ENCODE results near the gene TET3. TPM values are rescaled to one million over a fixed set of nuclear protein-coding genes. Genes with fewer than 3 reads are reported as not detected.

TET3 gene
- total and polyA plus RNA-seq, 2 donors (not counting 1 experiment from before 2014, with no cell fraction given): 2.1 to 3.1 TPM

DNA sequence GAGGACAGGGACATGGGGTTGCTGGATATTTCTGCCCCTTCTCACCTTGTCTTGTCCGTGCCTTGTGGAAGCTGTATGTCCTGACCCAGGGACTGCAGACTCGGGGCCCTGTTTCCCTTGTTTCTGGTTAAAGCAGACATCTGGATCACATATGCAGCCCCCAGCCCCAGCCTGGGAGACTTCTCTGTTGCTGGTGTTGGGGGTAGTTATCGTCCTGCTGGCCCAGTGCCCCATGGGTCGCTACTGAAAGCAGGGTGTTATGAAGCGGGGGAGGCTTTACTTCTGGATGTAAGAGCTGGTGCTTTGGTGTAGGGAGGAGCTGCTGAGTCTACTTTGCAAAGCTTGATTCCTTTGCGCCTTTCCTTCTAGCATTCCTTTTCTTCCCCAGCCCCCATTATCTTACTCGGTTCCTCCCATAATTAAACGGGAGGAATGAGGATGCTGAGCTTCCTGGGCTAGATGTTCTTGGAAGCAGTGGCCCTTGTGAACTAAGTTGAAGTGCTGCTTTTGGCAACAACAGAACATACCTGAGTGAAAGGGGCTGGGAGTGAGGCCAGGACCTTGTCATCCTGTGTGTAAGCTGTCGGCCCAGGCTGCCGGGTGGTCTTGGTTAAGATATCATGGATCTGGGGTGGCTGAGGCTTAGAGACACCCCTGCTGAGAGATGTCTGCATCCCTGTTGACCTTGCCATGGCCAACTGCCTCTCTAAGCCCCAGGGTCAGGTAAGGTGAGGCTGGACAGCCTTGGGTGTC is 3.4 kb downstream of the TET3 start:
- H3K79me2 ChIP-seq (ENCODE audit: control insufficient read depth, insufficient read depth, low read length): peaks cover 10% of the 10 kb centered on the region
- peaks cover 8% of the 10 kb centered on the region for H3K4me1 ChIP-seq (ENCODE audit: control insufficient read depth, extremely low read depth, insufficient read depth, low read length)
- H3K4me3 ChIP-seq (replicated peaks in 1 of 4; ENCODE audit: control extremely low read depth in 1 of 4, insufficient read depth in 1 of 4, low read depth in 3 of 4, low read length in 4 of 4): peak overlapping the region in 2 of 4 experiments; percentile 35 to 40
- H3K27me3 ChIP-seq (ENCODE audit: control insufficient read depth, insufficient read depth, low read length): no peaks in the 10 kb centered on the region
- peak overlapping the region; percentile 44 for H3K4me2 ChIP-seq (ENCODE audit: extremely low read depth, insufficient read depth, low read length)
- DNase-seq (ENCODE audit: low read depth in 2 of 2): peak in 1 of 2 donors; percentile 55
- no peak for TF ChIP-seq EZH2 (IDR thresholded peaks at IDR 0.05; ENCODE audit: low read length, missing control alignments)
- H3K36me3 ChIP-seq (ENCODE audit: control insufficient read depth, insufficient read depth, low read length): no peaks in the 10 kb centered on the region
- H4K20me1 ChIP-seq (ENCODE audit: control insufficient read depth, extremely low read depth, insufficient read depth, low read length): no peaks in the 10 kb centered on the region
- no peak overlapping the region for H3K27ac ChIP-seq (ENCODE audit: insufficient read depth, low read length)
- no peaks in the 10 kb centered on the region for H3K9me3 ChIP-seq (ENCODE audit: control insufficient read depth, insufficient read depth, low read depth, low read length)
- no peak overlapping the region for H3K9ac ChIP-seq (ENCODE audit: insufficient read depth, low read length)
- no peak overlapping the region for H2AFZ ChIP-seq (ENCODE audit: low read length)

DNA sequence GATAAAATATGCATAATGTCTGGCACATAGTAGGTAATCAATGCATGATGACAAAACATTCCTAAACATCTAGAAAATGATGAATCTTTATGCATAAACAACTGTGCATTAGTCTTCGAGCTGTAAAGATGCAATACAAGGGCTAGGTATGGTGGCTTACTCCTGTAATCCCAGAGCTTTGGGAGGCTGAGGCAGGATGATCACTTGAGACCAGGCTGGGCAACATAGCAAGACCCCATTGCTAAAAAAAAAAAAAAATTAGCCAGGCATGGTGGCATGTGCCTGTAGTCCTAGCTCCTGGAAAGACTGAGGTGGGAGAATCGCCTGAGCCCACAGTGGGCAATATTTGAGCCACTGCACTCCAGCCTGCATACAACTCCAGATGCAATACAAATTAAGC is 5.3 kb downstream of the TET3 start:
- DNase-seq (ENCODE audit: low read depth in 2 of 2): no peak
- Histone ChIP-seq H3K27me3 (ENCODE audit: control insufficient read depth, insufficient read depth, low read length) (no peaks in the 10 kb centered on the region), H3K36me3 (ENCODE audit: control insufficient read depth, insufficient read depth, low read length) (no peaks in the 10 kb centered on the region), H3K27ac (ENCODE audit: insufficient read depth, low read length) (no peak overlapping the region), H3K9me3 (ENCODE audit: control insufficient read depth, insufficient read depth, low read depth, low read length) (no peaks in the 10 kb centered on the region), H4K20me1 (ENCODE audit: control insufficient read depth, extremely low read depth, insufficient read depth, low read length) (no peaks in the 10 kb centered on the region), H3K4me1 (ENCODE audit: control insufficient read depth, extremely low read depth, insufficient read depth, low read length) (peaks cover 8% of the 10 kb centered on the region), H3K4me3 (replicated peaks in 1 of 4; ENCODE audit: control extremely low read depth in 1 of 4, insufficient read depth in 1 of 4, low read depth in 3 of 4, low read length in 4 of 4) (no peak overlapping the region), H3K4me2 (ENCODE audit: extremely low read depth, insufficient read depth, low read length) (no peak overlapping the region), H3K79me2 (ENCODE audit: control insufficient read depth, insufficient read depth, low read length) (peaks cover 10% of the 10 kb centered on the region), H3K9ac (ENCODE audit: insufficient read depth, low read length) (no peak overlapping the region), H2AFZ (ENCODE audit: low read length) (no peak overlapping the region)
- no peak for TF ChIP-seq EZH2 (IDR thresholded peaks at IDR 0.05; ENCODE audit: low read length, missing control alignments)
- TF ChIP-seq, protein P1, sequence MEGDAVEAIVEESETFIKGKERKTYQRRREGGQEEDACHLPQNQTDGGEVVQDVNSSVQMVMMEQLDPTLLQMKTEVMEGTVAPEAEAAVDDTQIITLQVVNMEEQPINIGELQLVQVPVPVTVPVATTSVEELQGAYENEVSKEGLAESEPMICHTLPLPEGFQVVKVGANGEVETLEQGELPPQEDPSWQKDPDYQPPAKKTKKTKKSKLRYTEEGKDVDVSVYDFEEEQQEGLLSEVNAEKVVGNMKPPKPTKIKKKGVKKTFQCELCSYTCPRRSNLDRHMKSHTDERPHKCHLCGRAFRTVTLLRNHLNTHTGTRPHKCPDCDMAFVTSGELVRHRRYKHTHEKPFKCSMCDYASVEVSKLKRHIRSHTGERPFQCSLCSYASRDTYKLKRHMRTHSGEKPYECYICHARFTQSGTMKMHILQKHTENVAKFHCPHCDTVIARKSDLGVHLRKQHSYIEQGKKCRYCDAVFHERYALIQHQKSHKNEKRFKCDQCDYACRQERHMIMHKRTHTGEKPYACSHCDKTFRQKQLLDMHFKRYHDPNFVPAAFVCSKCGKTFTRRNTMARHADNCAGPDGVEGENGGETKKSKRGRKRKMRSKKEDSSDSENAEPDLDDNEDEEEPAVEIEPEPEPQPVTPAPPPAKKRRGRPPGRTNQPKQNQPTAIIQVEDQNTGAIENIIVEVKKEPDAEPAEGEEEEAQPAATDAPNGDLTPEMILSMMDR (conservative IDR thresholded peaks at IDR 0.05 in 1 of 2, IDR thresholded peaks at IDR 0.05 in 1 of 2; ENCODE audit: low read depth in 1 of 2, low read length in 2 of 2): no peak

DNA sequence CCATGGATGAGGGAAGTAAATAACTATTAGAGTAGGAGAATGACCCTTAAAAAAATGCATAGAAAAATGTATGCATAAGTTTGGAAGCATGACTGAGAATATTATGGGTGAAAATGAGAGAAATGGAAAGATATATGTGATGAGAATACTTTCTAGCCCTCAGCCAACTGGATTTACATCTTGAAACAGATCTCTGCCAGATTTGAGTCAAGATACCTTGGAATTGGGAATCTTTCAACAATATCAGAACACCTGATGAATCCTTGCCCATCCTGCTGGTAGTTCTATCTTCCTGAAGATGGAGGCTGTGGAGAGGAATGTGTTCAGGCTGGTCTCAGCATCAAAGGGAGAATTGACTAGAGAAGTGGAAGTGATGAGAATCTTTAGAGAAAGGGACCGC is 5.8 kb downstream of the TET3 start:
- no peak for DNase-seq (ENCODE audit: low read depth in 2 of 2)
- H3K79me2 ChIP-seq (ENCODE audit: control insufficient read depth, insufficient read depth, low read length): peaks cover 10% of the 10 kb centered on the region
- TF ChIP-seq, protein P1 (conservative IDR thresholded peaks at IDR 0.05 in 1 of 2, IDR thresholded peaks at IDR 0.05 in 1 of 2; ENCODE audit: low read depth in 1 of 2, low read length in 2 of 2): no peak
- TF ChIP-seq EZH2 (IDR thresholded peaks at IDR 0.05; ENCODE audit: low read length, missing control alignments): no peak
- peaks cover 8% of the 10 kb centered on the region for H3K4me1 ChIP-seq (ENCODE audit: control insufficient read depth, extremely low read depth, insufficient read depth, low read length)
- H3K9me3 ChIP-seq (ENCODE audit: control insufficient read depth, insufficient read depth, low read depth, low read length): no peaks in the 10 kb centered on the region
- H4K20me1 ChIP-seq (ENCODE audit: control insufficient read depth, extremely low read depth, insufficient read depth, low read length): no peaks in the 10 kb centered on the region
- no peak overlapping the region for H3K4me2 ChIP-seq (ENCODE audit: extremely low read depth, insufficient read depth, low read length)
- no peak overlapping the region for H3K4me3 ChIP-seq (replicated peaks in 1 of 4; ENCODE audit: control extremely low read depth in 1 of 4, insufficient read depth in 1 of 4, low read depth in 3 of 4, low read length in 4 of 4)
- H3K36me3 ChIP-seq (ENCODE audit: control insufficient read depth, insufficient read depth, low read length): no peaks in the 10 kb centered on the region
- H3K27me3 ChIP-seq (ENCODE audit: control insufficient read depth, insufficient read depth, low read length): no peaks in the 10 kb centered on the region
- no peak overlapping the region for H3K9ac ChIP-seq (ENCODE audit: insufficient read depth, low read length)
- H2AFZ ChIP-seq (ENCODE audit: low read length): no peak overlapping the region
- H3K27ac ChIP-seq (ENCODE audit: insufficient read depth, low read length): no peak overlapping the region
